Immature natural killer cell (primary cell): Measurements from ENCODE around the gene BEX4. TPM values are rescaled to one million over a fixed set of nuclear protein-coding genes. Genes with fewer than 3 reads are reported as not detected.
"Not testable (repeated sequence)": the region's sequence is repeated elsewhere in the genome, so short reads cannot be mapped to it uniquely, and the experiment has no call there.

ENCODE experiments used
- DNase-seq, 3 donors: peaks; one replicate each; pipeline ENCODE4 v3.0.0; 2022; ENCODE audit warnings: mixed read lengths in 1 of 3
- H3K27ac Mint-ChIP-seq, 6 donors: one replicate each; pipeline ENCODE4 v1.8.0; 2020; ENCODE audit warnings: mixed read lengths in 6 of 6, mild to moderate bottlenecking in 5 of 6, inconsistent platforms in 4 of 6, moderate library complexity in 3 of 6
- H3K27me3 Mint-ChIP-seq, 3 donors: one replicate each; pipeline ENCODE4 v1.8.0; 2020 to 2021; ENCODE audit warnings: low read depth in 3 of 3, mild to moderate bottlenecking in 3 of 3, mixed read lengths in 3 of 3, moderate library complexity in 3 of 3, inconsistent platforms in 1 of 3
- H3K36me3 Mint-ChIP-seq, 3 donors: one replicate each; pipeline ENCODE4 v1.8.0; 2020; ENCODE audit warnings: mixed read lengths in 3 of 3, inconsistent platforms in 2 of 3, mild to moderate bottlenecking in 2 of 3
- H3K4me1 Mint-ChIP-seq, 2 donors: one replicate each; pipeline ENCODE4 v1.8.0; 2020; ENCODE audit warnings: inconsistent platforms in 2 of 2, mild to moderate bottlenecking in 2 of 2, mixed read lengths in 2 of 2, moderate library complexity in 1 of 2
- H3K4me3 Mint-ChIP-seq, 5 donors: one replicate each; pipeline ENCODE4 v1.8.0; 2020; ENCODE audit warnings: mild to moderate bottlenecking in 5 of 5, mixed read lengths in 5 of 5, inconsistent platforms in 3 of 5, moderate library complexity in 3 of 5
- H3K9me3 Mint-ChIP-seq, 6 donors: one replicate each; pipeline ENCODE4 v1.8.0; 2020; ENCODE audit warnings: mild to moderate bottlenecking in 6 of 6, mixed read lengths in 6 of 6, inconsistent platforms in 4 of 6, moderate library complexity in 3 of 6
- polyA plus RNA-seq, 3 donors: library from polyadenylated mRNA; unstranded; fragments of 300-500 nt; fragmentation: Illumina TruSeq; gene quantifications; one replicate each; pipeline ENCODE4 v1.2.3, GENCODE V29; 2021

The BEX4 gene
- polyA plus RNA-seq: 100 to 1,000 TPM in 1 of 3 donors, 10 to 100 TPM in 2; 74.6 to 123 (median 96.6) TPM

GRCh38 chrX:103214870-103215424, at the start of gene BEX4:
Gene BEX4 (plus strand): TSS chrX:103215108. CDS start chrX:103216154, 1,046 bp downstream.
- Mint-ChIP-seq H3K9me3 (no peaks in the 10 kb centered on the region), H3K27me3 (peaks cover 4 to 26% (median 12%) of the 10 kb centered on the region in 3 donors), H3K36me3 (no peaks in the 10 kb centered on the region), H3K27ac (peak within 1 kb of the TSS; percentile 60 to 95 (median 88)), H3K4me1 (peaks cover 11 to 19% of the 10 kb centered on the region in 2 donors), H3K4me3 (peak within 1 kb of the TSS; percentile 69 to 92 (median 84))
- peak; percentile 79 to 83 (median 79) for DNase-seq

GRCh38 chrX:103170216-103170615, 44.7 kb upstream of the BEX4 start:
- Mint-ChIP-seq H3K27me3 (peaks cover 3% of the 10 kb centered on the region in 3 donors), H3K9me3 (no peaks in the 10 kb centered on the region), H3K36me3 (no peaks in the 10 kb centered on the region), H3K27ac (no peak overlapping the region), H3K4me3 (no peak overlapping the region), H3K4me1 (no peaks in the 10 kb centered on the region)
- no peak for DNase-seq

- DNase-seq: no peak
- Mint-ChIP-seq H3K27me3 (peaks cover 3 to 8% (median 8%) of the 10 kb centered on the region in 3 donors), H3K4me1 (peaks cover 3 to 4% of the 10 kb centered on the region in 2 donors), H3K36me3 (no peaks in the 10 kb centered on the region), H3K4me3 (no peak overlapping the region), H3K9me3 (no peaks in the 10 kb centered on the region), H3K27ac (no peak overlapping the region)
Measured at GRCh38 chrX:103171353-103171752, 43.6 kb upstream of the BEX4 start.

GRCh38 chrX:103175256-103175655, 39.7 kb upstream of the BEX4 start:
- not testable (repeated sequence) for H3K4me3 Mint-ChIP-seq, H3K36me3 Mint-ChIP-seq, DNase-seq, H3K9me3 Mint-ChIP-seq, H3K4me1 Mint-ChIP-seq, H3K27ac Mint-ChIP-seq, H3K27me3 Mint-ChIP-seq

GRCh38 chrX:103175944-103176753, 38.8 kb upstream of the BEX4 start:
- Mint-ChIP-seq H3K4me1 (peaks cover 3 to 5% of the 10 kb centered on the region in 2 donors), H3K9me3 (no peaks in the 10 kb centered on the region)

GRCh38 chrX:103177556-103177955, 37.4 kb upstream of the BEX4 start:
- Mint-ChIP-seq H3K4me1 (peaks cover 3 to 5% of the 10 kb centered on the region in 2 donors), H3K4me3 (no peak overlapping the region), H3K9me3 (no peaks in the 10 kb centered on the region), H3K36me3 (no peaks in the 10 kb centered on the region), H3K27me3 (peaks cover 2 to 7% (median 6%) of the 10 kb centered on the region in 3 donors), H3K27ac (no peak overlapping the region)
- no peak for DNase-seq

More at GRCh38 chrX:103175944-103176753, 38.8 kb upstream of the BEX4 start:
- Mint-ChIP-seq H3K27ac (no peak overlapping the region), H3K4me3 (peak overlapping the region in 3 of 5 donors; percentile 18 to 57 (median 25)), H3K36me3 (no peaks in the 10 kb centered on the region), H3K27me3 (peaks cover 2 to 8% (median 6%) of the 10 kb centered on the region in 3 donors)
- peak; percentile 14 to 29 (median 17) for DNase-seq

- Mint-ChIP-seq H3K4me1 (no peaks in the 10 kb centered on the region), H3K27me3 (peaks cover 0 to 7% (median 4%) of the 10 kb centered on the region in 3 donors), H3K9me3 (no peaks in the 10 kb centered on the region), H3K36me3 (no peaks in the 10 kb centered on the region), H3K27ac (no peak overlapping the region), H3K4me3 (no peak overlapping the region)
- DNase-seq: no peak
Measured at GRCh38 chrX:103183912-103184311, 31.0 kb upstream of the BEX4 start.

GRCh38 chrX:103187953-103188475, 26.9 kb upstream of the BEX4 start:
- Mint-ChIP-seq H3K4me3 (no peak overlapping the region), H3K4me1 (no peaks in the 10 kb centered on the region), H3K36me3 (no peaks in the 10 kb centered on the region), H3K27me3 (peaks cover 0 to 6% (median 6%) of the 10 kb centered on the region in 3 donors), H3K9me3 (no peaks in the 10 kb centered on the region), H3K27ac (no peak overlapping the region)
- no peak for DNase-seq

- peaks cover 0 to 6% (median 4%) of the 10 kb centered on the region in 3 donors for H3K27me3 Mint-ChIP-seq
- H3K4me3 Mint-ChIP-seq: no peak overlapping the region
- H3K27ac Mint-ChIP-seq: no peak overlapping the region
- no peaks in the 10 kb centered on the region for H3K36me3 Mint-ChIP-seq
- no peak for DNase-seq
- H3K9me3 Mint-ChIP-seq: peaks cover 0 to 1% (median 0%) of the 10 kb centered on the region in 6 donors
- H3K4me1 Mint-ChIP-seq: peaks cover 0 to 3% of the 10 kb centered on the region in 2 donors
Measured at GRCh38 chrX:103197721-103198306, 17.1 kb upstream of the BEX4 start.

GRCh38 chrX:103198668-103199067, 16.2 kb upstream of the BEX4 start:
- not testable (repeated sequence) for H3K4me1 Mint-ChIP-seq, H3K27ac Mint-ChIP-seq, H3K36me3 Mint-ChIP-seq, H3K4me3 Mint-ChIP-seq, DNase-seq, H3K27me3 Mint-ChIP-seq, H3K9me3 Mint-ChIP-seq

- Mint-ChIP-seq H3K9me3 (no peaks in the 10 kb centered on the region), H3K27me3 (peaks cover 0 to 5% (median 3%) of the 10 kb centered on the region in 3 donors), H3K27ac (no peak overlapping the region), H3K4me1 (peaks cover 0 to 3% of the 10 kb centered on the region in 2 donors), H3K4me3 (no peak overlapping the region), H3K36me3 (no peaks in the 10 kb centered on the region)
- DNase-seq: no peak
Measured at GRCh38 chrX:103201041-103201440, 13.9 kb upstream of the BEX4 start.

GRCh38 chrX:103210056-103210455, 4.9 kb upstream of the BEX4 start:
- DNase-seq: no peak
- no peaks in the 10 kb centered on the region for H3K9me3 Mint-ChIP-seq
- H3K27ac Mint-ChIP-seq: no peak overlapping the region
- peaks cover 0 to 17% (median 6%) of the 10 kb centered on the region in 3 donors for H3K27me3 Mint-ChIP-seq
- peaks cover 3 to 6% of the 10 kb centered on the region in 2 donors for H3K4me1 Mint-ChIP-seq
- no peaks in the 10 kb centered on the region for H3K36me3 Mint-ChIP-seq
- H3K4me3 Mint-ChIP-seq: no peak overlapping the region

GRCh38 chrX:103211012-103211715, 3.7 kb upstream of the BEX4 start:
- no peak overlapping the region for H3K4me3 Mint-ChIP-seq
- H3K4me1 Mint-ChIP-seq: peaks cover 10 to 13% of the 10 kb centered on the region in 2 donors
- H3K9me3 Mint-ChIP-seq: no peaks in the 10 kb centered on the region
- H3K27me3 Mint-ChIP-seq: peaks cover 4 to 19% (median 8%) of the 10 kb centered on the region in 3 donors
- no peaks in the 10 kb centered on the region for H3K36me3 Mint-ChIP-seq
- DNase-seq: peak; percentile 26 to 43 (median 37)
- no peak overlapping the region for H3K27ac Mint-ChIP-seq
